Fibroblast of lung (primary cell): ENCODE measurements around the gene AGBL3.

ENCODE experiments used
- EZH2 ChIP-seq: IDR thresholded peaks from 2 replicates; pipeline ENCODE4 v1.5.1; 2012; ENCODE audit warnings: low read length, control low read depth, mild to moderate bottlenecking; ENCODE audit errors: missing control alignments
- TF ChIP-seq, protein P1 (sequence below), 2 donors: IDR thresholded peaks in 1 of 2; conservative IDR thresholded peaks in 1 of 2; 1 replicate in 1 of 2; 2 replicates in 1 of 2; pipeline ENCODE4 v1.5.1; 2011 to 2012; ENCODE audit warnings: low read length in 2 of 2, control low read depth in 1 of 2, inconsistent platforms in 1 of 2, low read depth in 1 of 2, mild to moderate bottlenecking in 1 of 2

DNA sequence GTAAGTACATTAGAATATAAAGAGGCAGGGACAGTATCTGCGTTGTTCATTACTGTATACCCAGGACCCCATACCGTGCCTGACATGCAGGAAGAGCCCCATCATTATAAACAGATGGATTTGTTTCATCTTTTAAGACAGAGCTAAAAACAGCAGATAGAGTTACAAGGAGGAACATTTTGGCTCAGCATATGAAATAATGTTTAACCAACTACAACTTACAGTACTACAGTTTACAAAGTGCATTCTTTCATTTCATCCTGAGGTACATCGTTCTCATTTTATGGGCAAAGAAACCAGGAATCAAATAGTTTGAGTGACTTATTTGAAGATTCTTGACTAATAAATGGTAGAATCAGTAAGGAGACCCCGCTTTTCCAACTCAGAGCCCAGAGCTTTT, 38.1 kb upstream of the AGBL3 start:
- TF ChIP-seq, protein P1, sequence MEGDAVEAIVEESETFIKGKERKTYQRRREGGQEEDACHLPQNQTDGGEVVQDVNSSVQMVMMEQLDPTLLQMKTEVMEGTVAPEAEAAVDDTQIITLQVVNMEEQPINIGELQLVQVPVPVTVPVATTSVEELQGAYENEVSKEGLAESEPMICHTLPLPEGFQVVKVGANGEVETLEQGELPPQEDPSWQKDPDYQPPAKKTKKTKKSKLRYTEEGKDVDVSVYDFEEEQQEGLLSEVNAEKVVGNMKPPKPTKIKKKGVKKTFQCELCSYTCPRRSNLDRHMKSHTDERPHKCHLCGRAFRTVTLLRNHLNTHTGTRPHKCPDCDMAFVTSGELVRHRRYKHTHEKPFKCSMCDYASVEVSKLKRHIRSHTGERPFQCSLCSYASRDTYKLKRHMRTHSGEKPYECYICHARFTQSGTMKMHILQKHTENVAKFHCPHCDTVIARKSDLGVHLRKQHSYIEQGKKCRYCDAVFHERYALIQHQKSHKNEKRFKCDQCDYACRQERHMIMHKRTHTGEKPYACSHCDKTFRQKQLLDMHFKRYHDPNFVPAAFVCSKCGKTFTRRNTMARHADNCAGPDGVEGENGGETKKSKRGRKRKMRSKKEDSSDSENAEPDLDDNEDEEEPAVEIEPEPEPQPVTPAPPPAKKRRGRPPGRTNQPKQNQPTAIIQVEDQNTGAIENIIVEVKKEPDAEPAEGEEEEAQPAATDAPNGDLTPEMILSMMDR (conservative IDR thresholded peaks at IDR 0.05 in 1 of 2, IDR thresholded peaks at IDR 0.05 in 1 of 2; ENCODE audit: low read depth in 1 of 2, low read length in 2 of 2): no peak
- TF ChIP-seq EZH2: no peak
